Activated effector memory CD4-positive, alpha-beta T cell treated with Interleukin-2 at 50 U/mL for 16 hours (primary cell): Measurements from ENCODE around the gene AP1M2.
"Not testable (repeated sequence)": the region's sequence is repeated elsewhere in the genome, so short reads cannot be mapped to it uniquely, and the experiment has no call there.

ENCODE experiments used
- DNase-seq: peaks from one replicate; pipeline ENCODE4 v3.0.0-alpha.2; 2020

AP1M2 gene

DNA sequence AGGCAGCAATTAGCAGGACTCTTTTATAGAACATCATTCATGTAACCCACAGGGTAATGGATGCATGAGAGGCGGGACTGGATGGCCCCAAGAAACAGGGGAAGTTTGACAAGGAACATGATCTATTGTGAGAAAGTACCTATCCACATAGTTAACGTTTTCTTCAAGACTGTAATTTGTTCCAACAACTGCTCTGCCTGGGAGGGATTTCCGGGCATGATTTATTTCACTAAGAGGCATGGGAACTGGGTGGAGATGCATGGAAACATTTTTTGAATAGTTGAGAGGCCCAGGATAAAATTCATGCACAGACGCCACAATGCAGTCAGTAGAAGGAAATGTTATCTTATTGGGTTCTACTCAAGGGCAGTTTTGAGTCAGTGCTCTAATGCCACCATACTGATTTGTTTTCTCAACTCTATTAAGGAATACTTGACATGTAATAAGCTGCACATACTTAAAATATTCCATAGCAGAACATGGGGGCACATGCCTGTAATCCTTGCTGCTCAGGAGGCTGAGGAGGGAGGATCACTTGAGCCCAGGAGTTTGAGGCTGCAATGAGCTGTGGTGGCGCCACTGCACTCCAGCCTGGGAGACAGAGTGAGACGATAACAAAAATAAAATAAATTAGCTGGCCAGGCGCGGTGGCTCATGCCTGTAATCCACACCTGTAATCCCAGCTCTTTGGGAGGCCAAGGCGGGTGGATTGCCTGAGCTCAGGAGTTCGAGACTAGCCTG, 53.3 kb downstream of the AP1M2 start:
- no peak for DNase-seq

DNA sequence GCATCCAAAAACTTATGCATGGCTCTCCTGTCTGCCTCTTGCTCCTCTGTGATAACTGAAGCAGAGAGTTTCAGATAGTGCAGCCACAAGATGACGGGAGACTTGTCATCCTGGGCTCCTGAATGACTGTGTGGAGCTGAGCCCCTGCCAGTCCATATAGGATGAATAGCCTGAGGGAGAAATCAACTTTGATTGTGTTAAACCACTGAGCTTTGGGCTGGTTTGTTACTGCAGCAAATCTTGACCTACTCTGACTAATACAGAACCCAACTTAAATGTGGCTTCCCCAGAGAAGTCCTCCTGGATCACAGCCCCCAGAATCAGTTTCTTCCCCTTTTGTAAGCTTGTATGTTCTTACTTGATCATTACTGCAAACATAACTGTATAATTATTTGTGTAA, 54.7 kb downstream of the AP1M2 start:
- DNase-seq: no peak

DNA sequence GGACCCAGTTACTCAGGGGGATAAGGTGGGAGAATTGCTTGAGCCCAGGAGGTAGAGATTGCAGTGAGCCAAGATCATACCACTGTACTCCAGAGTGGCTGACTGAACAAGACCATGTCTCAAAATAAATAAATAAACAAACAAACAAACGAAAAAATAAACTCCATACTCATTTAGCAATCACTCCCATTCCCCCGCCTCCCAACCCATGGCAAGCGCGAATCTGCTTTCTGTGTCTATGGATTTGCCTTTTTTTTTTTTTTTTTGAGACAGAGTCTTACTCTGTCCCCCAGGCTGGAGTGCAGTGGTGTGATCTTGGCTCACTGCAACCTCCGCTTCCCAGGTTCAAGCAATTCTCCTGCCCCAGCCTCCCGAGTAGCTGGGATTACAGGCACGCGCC, 60.2 kb downstream of the AP1M2 start:
- not testable (repeated sequence) for DNase-seq

DNA sequence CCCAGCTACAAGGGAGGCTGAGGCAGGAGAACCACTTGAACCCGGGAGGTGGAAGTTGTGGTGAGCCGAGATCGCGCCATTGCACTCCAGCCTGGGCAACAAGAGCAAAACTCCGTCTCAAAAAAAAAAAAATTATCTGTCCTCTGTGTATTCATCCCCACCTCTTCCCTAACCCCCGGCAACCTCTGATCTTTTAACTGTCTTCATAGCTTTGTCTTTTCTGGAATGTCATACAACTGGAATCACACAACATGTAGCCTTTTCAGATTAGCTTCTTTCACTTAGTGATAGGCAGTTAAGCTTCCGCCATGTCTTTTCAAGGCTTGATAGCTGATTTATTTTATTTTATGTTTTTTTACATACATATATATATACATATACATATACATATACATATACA, 61.5 kb downstream of the AP1M2 start:
- DNase-seq: no peak

DNA sequence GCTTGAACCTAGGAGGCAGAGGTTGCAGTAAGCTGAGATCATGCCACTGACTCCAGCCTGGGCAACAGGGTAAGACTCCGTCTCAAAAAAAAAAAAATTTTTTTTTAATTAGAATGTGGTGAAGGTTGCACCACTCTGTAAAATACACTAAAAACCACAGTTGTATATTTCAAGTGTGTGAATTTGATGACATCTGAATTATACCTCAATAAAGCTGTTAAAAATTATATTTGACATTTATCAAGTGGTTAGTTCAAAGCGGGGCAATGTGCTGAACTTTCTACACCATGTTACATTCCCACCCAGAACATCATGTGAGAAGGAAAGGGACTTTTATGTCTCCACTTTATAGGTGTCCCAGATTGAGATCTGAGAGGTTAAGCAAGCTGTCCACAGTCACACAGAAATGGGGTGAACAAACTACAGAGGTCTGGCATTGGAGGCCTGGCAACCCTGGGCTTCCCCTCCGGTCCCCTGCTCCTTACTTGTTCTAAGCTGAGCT, 63.9 kb downstream of the AP1M2 start:
- DNase-seq: no peak
